Activated CD4-positive, alpha-beta T cell treated with anti-CD3 and anti-CD28 coated beads, Interleukin-2, amount 50 U/mL, for 4 hours (primary cell): Measurements from ENCODE around the gene TSHZ2.

Experiments
- DNase-seq, 2 experiments: peaks; one replicate each; pipeline ENCODE4 v3.0.0-alpha.2; 2020

Gene TSHZ2

GRCh38 chr20:53032478-53032932 is 60.3 kb downstream of the TSHZ2 start:
- no peak for DNase-seq

DNA sequence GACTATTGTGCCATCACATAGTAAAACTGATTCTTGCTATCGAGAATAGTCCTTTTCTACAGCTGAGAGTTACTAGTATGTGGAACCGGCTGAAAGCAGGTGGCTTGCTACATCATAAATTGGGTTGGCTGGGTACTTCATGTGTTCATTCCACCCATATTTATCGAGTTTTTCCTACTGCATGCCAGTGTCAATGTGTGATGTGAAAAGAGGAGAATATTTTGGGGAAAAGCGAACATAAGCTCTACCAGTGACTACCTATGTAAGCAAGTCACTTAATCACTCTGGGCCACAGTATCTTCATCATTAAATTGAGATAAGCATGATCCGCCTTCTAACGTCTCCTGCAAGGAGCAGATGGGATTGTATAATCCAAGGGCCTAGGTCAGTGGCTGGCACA is 61.0 kb downstream of the TSHZ2 start:
- no peak for DNase-seq

- no peak for DNase-seq
These were observed 62.7 kb downstream of the TSHZ2 start for GRCh38 chr20:53034899-53035298.

DNA sequence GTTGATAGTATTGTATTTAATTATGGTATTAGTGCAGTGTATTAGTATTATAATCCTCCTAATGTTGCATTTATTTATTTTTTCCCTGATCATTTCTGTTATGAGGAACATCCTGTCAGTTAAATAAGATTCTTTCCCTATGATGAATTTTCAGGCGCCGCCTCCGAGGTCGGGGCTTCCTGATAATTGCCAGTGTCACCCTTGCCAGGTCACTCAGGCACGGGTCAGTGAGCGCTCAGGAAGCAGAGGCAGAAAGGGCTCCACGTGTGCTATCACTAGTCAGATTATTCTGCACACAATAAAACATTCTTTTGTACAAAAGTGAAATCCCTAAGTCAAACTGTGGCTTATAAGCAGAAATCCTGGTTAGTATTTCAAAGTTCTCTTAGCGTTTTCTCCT is 64.8 kb downstream of the TSHZ2 start:
- no peak for DNase-seq

GRCh38 chr20:53037621-53038020 is 65.5 kb downstream of the TSHZ2 start:
- no peak for DNase-seq

- no peak for DNase-seq
These were observed 66.1 kb downstream of the TSHZ2 start for GRCh38 chr20:53038299-53038698.

GRCh38 chr20:53040693-53041589 is 68.8 kb downstream of the TSHZ2 start:
- no peak for DNase-seq

GRCh38 chr20:53042521-53042920 is 70.4 kb downstream of the TSHZ2 start:
- DNase-seq: no peak

DNA sequence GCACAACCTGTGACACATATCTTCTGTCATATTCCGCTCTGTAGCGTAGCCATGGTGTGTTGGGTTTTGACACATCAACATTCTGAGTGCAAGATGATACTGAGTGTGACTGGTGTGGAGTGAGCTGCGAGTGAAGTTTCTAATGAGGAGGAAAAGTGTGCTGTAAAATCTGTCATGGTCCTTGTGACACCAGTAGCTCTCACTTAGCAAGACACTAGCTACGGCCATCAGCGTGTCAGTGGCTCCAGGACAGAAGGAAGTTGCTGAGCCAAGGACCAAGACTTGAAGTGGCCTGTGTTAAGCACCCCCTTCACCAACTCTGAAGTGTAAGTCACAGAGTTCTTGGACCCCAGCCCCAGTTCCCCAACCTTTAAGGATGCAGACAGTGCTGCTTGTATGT is 72.1 kb downstream of the TSHZ2 start:
- no peak for DNase-seq

- no peak for DNase-seq
These were observed 73.8 kb downstream of the TSHZ2 start for GRCh38 chr20:53045941-53046340.

GRCh38 chr20:53047203-53047602 is 75.0 kb downstream of the TSHZ2 start:
- no peak for DNase-seq

DNA sequence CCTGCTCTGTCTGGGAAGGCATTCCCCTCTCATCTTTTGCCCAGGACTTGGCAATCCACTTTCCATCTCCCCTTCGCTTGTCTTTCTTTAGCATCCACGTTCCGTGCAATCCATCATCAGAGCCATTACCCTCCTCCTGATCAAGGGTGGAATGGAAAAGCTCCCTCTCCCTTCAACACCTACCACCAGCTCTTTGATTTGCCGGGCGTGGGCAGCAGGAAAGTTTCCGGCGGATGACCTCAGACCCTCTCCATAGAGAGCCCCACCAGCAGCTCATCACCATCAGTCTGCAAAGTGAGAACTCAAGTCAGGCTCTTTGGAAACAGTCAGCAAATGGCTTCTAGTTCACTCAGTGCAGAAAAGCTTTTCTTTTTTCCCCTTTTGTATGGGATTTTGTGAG is 76.2 kb downstream of the TSHZ2 start:
- DNase-seq: no peak

- DNase-seq: peak; percentile 33 to 41
These were observed 78.2 kb downstream of the TSHZ2 start for GRCh38 chr20:53050338-53050737.

DNA sequence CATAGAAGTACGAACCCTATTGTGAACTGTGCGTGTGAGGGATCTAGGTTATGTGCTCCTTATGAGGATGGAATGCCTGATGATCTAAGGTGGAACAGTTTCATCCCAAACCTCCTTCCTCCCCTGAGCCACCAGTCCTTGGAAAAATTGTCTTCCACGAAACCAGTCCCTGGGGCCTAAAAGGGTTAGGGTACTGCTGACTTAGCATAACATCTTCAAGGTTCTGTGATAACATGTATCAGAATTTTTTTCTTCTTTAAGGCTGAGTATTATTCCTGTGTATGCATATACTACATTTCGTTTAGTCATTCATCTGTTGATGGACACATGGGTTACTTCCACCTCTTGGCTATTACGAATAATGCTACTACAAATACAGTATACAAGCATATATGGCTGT is 80.2 kb downstream of the TSHZ2 start:
- no peak for DNase-seq

DNA sequence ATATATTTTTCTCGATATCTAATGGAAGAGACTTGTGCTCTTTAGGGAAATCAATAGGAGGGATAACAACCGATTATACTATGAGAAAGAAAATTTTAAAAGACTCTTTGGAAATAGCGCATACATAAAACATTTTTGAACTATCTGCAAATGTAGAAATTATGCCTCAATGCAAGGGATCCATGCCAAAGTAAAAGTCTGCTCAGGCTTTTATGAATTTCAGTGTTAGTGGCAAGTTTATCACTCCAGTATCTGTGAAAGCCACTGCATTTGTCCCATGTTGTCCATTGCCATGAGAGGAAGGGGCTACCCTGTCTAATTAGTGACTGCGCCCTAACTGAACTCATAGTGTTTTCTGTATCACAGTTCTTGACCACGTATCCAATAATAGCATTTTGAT is 81.4 kb downstream of the TSHZ2 start:
- DNase-seq: no peak

DNA sequence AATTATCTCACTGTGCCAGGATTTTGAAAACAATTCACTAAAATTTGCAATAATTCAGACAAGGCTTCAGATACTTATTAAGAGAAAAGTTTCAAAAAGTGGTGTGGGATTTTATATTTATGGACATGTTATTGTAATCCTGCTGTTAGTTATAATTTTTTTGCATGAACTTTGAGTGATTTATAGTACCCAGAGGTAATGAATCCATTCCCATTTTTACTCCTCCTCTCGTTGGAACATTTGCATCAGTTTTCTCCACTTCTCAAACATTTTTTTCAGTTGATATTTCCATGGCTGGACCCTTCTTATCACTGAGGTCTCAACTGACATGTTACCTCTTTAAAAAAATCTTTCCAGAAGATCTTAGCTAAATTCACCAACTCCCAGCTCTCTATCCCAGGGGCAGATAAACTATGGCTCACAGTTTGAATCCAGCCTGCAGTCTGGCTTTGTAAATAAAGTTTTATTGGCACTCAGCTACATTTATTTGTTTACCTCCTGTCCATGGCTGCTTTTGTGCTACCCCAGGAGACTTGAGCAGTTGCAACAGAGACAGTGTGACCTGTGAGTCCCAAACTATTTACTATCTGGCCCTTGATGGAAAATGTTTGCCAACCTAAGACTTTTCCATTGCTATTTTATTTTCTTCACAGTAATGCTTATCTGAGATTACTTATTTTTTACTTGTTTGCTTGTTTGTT is 83.4 kb downstream of the TSHZ2 start:
- DNase-seq: no peak

- DNase-seq: no peak
These were observed 85.4 kb downstream of the TSHZ2 start for GRCh38 chr20:53057579-53057978.

DNA sequence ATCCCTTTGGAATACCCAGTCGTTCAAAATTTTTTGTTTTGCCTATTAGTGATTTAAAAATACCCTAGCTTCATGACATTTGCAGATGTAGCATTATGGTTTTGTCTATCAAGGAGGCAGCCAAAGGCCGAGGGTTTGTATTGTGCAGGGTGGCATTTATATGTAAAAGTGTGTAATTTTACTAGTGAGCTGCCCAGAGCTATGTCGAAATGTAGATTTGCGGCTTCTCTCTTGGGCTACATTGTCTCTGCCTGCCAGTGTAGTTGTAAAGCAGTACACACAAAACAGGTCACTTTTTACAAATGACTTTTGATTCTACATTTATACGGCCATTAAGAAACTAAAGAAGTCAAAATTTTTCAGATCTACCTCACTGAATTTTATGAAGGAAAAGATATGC is 87.7 kb downstream of the TSHZ2 start:
- no peak for DNase-seq

DNA sequence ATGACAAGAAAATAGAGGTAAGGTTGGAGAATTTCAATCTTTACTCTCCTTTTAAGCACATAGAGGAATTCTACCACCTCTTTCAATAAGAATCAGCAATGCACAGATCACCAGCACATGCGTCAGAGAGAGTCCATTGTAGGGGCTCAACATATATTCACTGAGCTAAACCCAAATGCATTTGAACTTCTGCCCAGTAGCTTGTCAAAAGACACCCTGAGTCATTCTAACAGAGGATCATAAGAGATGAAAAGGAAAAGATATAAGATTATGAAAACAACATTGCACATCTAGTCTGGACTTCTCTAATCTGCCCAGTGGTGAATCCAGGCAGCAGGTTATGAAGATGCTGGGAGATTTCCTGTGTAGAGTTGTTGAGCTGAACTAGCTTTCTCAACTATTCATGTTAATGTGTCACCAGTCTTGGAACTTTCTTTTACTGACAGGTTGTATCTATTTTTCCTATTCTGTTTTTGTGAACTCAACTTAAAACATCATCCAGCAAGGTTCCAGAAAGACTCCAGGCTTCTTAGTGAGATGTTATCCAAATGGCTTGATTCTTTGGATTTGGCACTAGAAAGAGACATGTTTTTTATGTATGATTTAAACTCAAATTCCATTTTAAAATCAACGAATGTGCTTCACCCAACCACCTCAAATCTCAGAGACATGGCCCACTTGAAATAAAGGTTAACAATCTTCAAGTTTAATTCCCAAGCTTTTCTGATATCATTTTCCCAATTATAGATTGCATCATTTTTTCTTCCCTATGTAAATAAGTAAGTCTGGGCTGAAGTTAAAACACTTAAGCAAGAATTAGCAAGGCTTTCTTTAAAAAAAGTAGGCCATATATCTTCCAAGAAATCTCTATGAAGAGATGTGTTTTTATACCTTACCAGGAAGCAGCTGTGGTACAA is 89.3 kb downstream of the TSHZ2 start:
- no peak for DNase-seq

DNA sequence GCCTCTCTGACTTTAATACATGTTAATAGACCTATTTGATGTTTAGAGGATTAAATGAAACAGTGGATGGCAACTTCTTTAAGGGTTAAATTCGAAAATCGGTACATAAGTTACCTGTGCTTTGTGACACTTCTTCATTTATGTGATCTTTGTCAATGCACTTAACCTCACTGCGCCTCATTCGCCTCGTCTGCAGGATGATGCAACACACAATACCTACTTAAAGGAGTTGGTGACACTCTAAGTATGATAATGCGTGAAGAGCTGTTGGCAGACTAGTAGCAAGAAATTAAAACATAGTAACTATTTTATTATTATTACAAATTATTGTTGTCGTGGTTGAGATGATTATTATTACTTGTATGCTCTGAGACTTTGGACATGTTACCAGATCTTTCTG is 92.8 kb downstream of the TSHZ2 start:
- no peak for DNase-seq

- DNase-seq: no peak
These were observed 96.1 kb downstream of the TSHZ2 start for GRCh38 chr20:53068241-53068640.

DNA sequence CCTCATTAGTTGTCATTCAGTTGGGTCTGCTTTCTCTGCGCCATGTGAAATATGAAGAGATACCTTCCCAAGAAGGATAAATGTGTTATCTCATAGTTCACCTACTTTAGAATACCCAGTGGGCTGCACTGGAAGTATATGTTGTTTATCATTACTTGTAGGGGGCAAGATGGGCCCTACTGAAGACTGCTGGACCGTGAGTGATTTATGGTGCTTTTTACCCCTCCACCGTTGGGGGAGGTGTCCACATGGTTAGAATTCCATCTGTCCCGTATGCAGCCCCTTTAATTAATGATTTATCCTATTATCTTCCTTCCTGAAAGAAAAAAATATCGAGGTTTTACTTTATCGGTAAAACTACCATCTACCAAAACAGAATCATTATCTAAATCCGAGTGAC is 97.0 kb downstream of the TSHZ2 start:
- no peak for DNase-seq

DNA sequence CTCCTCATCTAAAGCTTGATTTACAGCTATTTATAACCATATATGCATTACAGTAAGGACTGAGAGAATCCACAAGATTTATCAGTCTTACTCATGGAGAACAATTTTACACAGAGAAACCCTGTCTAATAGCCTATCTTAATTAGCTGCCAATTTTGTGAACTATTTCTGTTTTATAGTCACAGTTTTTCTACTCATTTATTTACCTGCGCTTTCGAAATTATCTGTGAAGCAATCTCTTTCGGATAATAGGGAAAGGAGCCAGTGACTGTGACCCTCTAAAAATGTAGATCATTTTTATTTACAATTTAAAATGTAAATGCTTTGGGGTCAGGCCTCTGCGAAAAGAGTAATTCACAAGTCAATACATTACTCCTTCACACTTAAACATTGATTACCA is 98.1 kb downstream of the TSHZ2 start:
- DNase-seq: no peak
